HK-2 (cell line): ENCODE measurements around the gene PLBD1.

Experiments
- DNase-seq: peaks from one replicate; pipeline ENCODE4 v3.0.0-alpha.2; 2018; ENCODE audit not compliant: unreplicated experiment

The PLBD1 gene

DNA sequence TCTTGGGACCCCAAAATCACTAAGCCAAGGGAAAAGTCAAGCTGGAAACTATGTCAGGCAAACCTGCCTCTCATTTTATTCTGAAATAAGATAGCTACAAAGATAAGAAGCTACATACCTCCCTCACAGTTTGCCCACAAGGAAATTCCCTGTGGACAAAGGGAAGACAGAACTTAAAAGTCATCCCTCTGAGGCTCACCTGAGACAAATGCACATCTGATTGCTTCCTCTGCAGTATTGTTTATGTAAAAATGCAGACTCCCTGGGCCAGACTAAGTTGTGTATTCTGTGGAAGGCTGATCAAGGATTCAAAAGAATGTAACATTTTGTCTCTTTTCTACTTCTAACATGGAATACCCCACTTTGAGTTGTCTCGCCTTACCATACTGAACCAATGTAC is 2.5 kb upstream of the PLBD1 start:
- no peak for DNase-seq

- DNase-seq = no peak
Measured at GRCh38 chr12:14564336-14564959, 3.2 kb downstream of the PLBD1 start.

DNA sequence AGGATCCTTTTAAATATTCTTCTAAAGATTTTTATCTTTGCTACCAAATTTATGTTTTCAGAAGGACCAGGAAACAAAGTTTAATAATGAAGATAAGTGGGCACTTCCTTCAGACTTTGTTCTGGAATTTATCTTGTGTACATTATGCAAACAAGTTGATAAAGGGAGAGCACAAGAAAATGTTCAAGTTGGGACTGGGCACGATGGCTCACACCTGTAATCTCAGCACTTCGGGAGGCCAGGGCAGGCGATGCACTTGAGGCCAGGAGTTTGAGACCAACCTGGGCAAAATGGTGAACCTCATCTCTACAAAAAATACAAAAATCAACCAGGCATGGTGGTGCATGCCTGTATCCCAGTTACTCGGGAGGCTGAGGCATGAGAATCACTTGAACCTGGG is 4.6 kb downstream of the PLBD1 start:
- no peak for DNase-seq

DNA sequence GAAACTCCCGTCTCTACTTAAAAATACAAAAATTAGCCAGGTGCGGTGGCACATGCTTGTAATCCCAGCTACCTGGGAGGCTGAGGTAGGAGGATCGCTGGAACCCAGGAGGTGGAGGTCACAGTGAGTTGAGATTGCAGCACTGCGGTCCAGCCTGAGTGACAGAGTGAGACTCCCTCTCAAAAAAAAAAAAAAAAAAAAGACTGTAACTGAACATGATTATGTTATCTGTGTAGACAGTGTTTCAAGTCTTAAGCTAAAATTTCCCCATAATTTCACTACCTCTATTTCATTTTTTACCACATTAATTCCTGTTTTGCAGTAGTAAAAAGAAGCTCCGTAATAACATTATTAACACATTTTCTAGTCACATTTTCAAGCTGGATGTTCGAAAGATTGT is 5.4 kb downstream of the PLBD1 start:
- DNase-seq = no peak

- no peak for DNase-seq
Measured at GRCh38 chr12:14561677-14562238, 5.9 kb downstream of the PLBD1 start.

DNA sequence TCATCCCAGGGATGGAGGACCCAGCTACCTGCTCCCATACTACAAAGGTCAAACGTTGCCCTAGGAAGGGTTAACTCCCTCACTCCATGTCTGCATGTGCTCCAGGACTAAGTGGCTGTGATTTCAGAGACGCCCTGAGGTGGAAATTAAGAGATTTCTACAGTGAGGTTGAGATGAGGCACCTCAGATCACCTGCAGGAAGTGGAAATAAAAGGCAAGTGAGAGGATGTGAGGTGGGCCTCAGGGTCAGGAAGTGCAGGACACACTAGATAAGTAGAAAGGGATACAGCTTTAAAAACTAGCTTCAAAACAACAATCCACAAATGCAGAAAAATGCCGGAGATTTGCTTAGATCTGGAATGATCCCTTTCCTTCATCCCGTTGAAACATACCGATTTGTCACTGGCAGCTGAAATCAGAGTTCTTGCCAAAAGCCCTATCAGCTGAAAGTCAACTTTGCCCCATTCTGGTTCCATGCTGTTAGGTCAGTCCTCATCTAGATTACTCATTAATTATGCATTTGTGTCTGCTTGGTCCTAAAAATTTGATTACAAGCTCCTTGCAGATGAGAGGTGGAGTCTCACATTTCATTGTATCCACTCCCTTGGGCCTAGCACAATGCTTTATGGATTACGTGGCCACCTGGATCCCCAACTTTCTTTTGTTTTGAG is 6.6 kb downstream of the PLBD1 start:
- no peak for DNase-seq

- DNase-seq = no peak
Measured at GRCh38 chr12:14558473-14558959, 9.2 kb downstream of the PLBD1 start.

- no peak for DNase-seq
Measured at GRCh38 chr12:14557966-14558365, 9.7 kb downstream of the PLBD1 start.

DNA sequence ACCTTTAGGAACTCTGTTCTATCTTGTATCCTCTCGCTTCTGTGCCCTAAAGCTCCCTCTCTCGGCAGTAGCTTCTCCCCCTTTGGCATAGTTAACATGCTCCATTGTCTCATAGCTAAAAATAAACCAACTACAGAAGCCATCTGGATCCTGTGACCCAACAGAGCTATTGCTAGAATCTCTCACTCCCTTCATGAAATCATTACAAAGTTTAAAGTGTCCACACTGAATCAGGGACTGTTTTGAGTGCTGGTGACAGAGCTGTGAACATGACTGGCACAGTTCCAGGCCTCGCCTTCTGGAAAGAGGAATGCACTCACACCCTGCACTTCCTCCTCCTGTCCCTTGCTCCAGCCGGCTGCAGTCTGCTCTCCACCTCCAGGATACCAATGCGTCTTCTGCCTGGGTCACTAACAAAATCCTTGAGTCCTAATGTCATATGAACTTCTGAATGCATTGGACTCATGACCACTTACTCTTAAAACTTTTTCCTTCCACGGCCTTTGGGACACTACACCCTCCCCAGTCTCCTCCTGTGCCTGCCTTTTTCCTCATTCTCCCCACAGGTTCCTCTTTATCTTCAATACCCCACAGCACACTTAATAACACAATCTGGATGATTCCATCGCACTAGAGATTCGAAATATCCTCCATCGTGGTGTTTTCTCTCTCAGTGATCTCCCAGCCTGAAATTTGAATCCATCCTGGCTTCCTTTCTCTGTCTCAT is 13.2 kb downstream of the PLBD1 start:
- DNase-seq = peak; percentile 68

DNA sequence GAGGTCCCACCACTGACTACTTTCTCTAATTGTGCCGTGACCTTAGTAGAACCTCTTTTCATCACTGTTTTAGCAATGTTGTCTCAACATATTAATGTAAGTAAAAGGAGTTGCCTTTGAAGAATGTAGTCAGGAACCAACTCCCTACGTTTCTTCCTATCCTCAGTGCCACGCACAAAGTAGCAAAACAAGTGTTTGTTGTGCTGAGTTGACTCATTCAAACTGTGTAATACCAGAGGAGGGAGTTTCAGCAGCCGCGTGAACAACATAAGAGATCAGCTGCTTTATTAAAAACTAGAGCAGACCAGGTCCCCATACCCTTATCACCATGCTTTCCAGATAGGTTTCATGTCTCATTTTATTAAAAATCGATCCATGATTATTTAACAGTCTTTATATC is 19.1 kb downstream of the PLBD1 start:
- DNase-seq = no peak

DNA sequence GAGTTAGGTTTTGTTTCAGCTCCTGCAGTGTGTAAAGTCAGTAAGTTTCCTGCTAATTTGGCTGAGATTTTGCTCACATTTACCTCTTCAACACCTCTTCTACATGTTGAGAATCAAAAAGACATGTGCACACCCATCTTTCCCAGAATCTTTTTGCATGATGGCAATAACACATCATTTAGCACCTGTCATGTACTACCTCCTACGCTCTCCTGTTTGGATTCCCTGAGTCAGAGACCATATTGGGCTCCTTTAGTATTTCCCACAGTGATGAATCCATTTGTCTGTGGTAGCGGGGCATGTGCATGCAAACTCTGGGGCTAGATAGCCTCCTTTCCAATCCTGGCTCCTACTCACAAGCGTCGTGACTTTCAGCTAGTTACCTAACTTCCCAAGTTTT is 20.1 kb downstream of the PLBD1 start:
- no peak for DNase-seq

DNA sequence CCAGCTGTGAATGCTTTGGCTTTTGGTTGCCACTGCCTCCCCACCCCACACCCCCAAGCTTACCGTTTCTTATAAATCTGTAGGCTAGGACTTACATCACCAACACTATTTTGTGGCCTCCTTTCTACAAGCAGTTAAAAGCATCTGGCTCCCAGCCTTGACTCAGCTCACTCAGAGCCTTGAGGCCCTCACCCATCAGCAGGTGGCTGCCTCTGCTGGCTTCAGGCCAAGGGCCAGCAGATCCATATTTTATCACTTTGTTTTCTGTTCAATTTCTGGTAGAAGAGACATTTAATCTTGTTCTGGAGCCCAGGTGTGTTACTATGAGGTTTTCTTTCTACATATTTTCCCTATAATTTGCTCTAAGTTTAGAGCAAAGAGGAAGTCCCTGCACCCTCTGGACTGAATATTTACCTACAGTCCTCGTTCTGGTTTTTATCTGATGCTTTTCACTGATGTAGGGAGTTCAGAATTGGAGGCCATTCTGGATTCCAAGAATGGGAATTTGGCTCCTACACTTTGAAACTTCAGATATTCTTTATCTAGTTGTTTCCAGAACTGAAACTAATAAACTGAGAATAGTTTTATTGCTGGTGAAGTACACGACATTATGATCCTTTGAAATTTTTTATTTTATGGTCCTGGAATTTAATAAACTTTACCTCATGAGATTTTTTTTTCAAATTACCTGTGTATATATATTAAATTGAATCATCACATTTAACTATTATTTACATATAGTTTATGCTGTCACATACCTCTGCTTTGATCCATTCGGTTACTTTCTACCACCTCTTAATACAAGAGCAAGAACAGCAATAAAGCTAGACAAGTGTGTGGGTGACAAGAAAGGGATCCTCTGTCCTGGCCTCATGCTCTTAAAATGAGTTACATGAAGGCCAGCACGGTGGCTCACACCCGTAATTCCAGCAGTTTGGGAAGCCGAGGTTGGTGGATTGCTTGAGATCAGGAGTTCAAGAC is 22.2 kb downstream of the PLBD1 start:
- no peak for DNase-seq

DNA sequence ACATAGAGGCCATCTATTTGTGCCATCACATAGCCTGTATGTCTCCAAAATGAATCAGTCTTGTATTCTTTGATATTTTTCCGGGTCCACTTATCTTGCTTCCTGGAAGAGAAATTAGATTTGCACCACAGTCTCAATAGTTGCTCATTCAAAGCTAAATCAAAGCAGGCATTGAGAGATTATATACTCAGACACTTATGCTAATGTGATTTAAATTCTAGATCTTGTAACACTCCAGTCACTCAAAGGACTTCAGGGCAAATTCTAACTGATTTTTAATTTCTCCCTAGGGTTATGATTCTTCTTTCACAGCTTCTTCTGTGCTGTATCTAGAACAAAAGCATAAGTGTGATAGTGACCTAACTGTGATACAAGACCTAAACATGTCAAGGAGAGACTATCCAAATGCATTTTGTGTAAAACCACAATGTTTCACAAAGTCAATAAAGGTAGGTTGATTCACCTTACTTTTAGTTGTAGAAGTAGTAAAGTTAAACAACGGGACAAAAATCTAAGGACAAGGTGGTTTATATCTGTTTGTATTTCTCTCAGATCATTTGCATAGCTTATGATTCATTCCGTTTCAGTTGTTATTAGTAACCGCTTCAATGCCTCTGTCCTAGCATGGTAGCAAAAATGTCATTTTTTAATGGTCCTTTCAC is 26.8 kb downstream of the PLBD1 start:
- DNase-seq = no peak

- DNase-seq = no peak
Measured at GRCh38 chr12:14537088-14537487, 30.6 kb downstream of the PLBD1 start.

- DNase-seq = no peak
Measured at GRCh38 chr12:14532152-14532551, 35.5 kb downstream of the PLBD1 start.

- no peak for DNase-seq
Measured at GRCh38 chr12:14525964-14526363, 41.7 kb downstream of the PLBD1 start.

DNA sequence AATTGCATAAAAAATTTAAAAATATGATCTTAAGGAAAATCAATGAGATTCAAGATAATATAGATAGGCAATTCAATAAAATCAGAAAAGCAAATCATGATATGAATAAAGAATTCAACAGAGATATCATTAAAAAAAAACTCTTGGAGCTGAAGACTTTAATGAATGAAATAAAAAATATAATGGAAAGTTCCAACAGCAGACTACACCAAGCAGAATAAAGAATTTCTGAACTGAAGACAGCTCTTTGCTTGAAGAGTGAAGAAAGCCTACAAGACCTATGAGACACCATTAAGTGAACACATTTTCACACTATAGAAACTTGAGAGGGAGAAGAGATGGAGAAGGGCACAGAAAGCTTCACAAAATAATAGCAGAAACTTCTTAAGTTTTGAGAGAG is 45.9 kb downstream of the PLBD1 start:
- no peak for DNase-seq

DNA sequence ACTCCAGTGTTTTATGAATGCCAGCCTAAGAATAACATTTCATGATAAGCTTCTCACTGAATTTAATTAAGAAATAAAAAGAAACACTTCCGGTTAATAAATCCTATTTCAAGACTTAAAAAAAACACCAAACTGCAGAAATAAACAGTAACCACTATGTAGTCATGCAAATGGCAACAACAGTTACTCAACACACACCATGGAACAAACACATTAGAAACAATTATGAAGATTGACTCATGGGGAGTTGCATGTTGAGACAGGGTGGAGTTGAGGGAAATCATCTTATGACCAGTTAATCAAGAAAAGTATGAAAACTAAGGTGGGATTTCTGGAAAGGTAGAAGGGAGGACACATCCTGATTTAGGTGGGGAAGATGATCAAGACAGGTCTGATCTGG is 52.7 kb downstream of the PLBD1 start:
- DNase-seq = no peak

DNA sequence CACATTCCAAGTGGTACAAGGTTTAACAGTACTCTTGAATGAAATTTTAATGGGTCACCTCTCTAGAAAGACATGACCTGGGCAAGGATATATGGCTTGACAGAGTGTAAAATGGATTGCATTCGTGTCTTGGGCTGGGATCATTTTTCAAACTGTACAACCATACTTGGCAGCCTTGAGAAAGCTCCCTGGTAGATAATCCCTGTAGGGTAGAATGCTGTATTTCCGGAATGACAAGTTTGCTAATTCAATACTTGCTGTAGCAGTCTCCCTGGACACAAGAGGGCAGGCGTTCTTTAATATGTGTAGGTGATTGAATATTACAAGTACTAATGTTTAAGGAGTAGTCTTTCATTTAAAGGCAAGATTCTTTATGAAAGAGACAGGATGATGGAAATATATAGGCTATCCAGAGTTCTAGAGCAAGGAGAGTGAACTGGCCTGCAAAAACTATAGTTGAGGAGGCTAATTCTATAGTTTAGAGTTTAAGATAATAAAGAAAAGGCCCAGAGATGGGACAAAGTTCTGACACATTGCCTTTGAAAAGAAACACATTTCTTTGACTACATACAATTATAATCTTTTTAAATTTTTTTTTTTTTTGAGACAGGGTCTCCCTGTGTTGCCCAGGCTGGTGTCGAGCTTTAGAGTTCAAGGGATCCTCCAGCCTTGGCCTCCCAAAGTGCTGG is 53.4 kb downstream of the PLBD1 start:
- DNase-seq = no peak

DNA sequence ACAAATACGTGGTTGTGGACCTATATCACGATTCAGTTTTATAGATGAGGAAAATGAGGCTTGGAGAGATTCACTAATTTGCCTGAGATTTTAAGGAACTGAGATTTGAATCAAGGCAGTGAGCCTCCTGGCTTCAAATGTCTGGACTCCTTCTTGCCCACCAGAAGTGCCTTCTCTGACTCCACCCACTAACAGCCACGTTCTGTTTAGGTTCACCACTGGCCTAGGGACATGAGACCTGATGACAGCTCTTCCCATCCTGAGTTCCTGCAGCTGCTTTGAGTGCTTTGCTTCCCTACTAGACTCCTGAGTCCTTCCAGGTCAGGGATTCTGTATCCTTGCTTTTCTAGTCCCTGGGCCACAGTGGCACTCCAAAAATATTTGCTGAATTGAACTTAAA is 57.1 kb downstream of the PLBD1 start:
- DNase-seq = no peak
